ENCODE results near the gene SEMA7A.

SEMA7A gene

DNA sequence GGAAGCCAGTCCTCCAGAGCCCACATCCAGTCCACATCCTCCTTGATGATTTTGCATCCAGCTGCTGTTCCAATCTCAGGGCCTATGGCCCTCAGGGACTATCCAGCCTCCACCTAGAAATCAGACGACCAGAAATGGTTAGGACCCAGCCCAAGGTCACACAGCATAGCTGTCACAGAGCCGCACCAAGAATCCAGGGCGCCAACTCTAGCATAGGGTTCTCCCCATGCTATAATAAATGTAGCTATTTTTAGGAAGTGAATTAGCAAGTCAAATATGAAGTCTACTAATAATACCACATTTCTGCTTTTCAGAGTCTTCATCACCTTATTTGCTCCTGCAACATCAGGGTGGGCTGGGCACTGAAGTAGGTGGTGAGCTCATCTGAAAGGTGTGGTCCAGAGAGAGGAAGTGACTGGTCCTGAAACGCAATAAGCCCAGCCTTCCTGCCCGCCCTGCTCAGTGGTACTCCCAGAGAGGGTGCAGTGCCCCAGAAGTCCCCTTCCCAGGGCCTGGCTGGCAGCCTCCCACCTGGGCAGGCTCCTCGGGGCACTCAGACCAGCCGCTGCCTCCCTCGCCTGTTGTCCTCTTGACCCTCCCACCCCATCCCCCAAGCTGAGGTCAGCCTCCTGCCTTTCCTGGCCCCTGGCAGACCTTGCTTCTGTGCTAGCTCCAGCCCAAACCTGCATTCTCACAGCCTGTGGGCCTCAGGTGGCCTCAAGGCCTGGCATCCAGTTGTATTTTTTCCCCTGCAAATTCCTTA is 48.7 kb downstream of the SEMA7A start:
- peak; percentile 16 to 29 for DNase-seq

DNA sequence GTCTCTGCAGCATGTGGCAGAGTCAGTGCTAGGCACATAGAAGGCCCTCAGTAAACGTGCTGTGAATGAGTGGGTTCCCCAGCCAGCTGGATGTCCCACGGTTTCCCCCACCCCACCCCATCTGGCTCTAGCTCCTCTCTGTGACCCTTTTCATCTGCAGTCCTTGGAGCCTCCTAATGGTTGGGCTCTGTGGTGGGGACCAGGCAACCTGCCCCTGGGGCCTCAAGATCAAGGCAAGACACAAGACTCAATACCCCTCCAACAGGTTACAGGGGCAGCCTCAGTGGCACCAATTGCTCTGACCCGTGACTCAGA is 49.2 kb downstream of the SEMA7A start:
- DNase-seq = no peak

DNA sequence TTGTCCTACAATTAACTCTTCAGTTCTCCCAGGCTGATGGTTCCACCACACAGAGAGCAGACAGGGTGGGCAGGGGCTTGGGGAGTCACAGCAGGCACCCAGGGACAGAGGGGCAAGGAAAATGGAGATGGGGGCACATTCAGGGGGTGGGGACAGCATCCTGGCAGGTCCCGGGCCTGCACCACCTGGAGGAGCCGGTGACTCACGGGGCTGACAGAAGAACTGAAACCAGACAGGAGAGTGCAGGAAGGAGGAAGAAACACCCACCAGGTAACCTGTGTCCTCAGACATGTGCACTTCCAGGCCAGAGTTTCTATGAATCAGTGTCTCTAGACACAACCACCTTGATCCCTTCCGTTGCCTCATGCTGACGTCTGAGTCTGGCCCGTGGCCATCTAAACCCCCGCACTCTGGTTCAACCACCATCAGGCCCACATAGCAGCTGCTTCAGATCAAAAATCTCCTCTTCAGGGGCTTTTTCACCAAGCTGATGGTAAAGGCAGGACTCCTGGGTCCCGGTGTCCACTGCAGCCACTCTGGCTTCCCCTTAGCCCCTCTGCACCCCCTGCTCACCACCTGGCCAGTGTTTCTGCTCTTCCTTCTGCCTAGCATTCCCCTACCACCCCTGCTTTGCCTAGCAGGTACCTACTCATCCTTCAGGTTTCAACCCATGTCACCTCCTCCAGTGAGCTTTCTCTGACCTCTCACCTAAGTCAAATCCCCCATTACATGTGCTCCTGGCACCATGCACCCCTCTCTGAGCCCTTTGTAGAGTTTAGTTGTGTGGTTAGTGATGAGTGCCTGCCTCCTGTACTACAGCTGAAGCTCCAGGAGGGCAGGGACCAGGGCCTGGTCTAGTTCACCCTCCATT is 49.8 kb downstream of the SEMA7A start:
- no peak for DNase-seq

DNA sequence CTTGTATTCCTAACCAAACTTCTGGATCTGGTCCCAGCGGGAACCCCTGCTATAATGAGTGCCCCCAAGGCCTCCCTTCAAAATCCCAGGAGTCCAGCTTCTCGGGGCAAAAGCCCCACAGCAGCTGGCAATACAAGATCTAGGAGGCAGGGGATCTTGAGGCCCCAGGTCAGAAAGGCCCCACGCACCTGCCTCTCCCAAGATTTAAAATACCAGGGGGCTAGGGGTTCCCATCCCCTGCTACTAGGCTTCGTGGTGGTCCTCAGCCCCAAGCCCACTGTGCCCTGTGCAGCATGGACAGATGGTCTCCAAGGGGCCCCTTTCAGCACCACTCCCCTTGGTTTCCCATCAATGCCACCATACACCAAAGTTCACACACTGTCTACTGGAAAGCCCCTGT is 50.5 kb downstream of the SEMA7A start:
- no peak for DNase-seq

DNA sequence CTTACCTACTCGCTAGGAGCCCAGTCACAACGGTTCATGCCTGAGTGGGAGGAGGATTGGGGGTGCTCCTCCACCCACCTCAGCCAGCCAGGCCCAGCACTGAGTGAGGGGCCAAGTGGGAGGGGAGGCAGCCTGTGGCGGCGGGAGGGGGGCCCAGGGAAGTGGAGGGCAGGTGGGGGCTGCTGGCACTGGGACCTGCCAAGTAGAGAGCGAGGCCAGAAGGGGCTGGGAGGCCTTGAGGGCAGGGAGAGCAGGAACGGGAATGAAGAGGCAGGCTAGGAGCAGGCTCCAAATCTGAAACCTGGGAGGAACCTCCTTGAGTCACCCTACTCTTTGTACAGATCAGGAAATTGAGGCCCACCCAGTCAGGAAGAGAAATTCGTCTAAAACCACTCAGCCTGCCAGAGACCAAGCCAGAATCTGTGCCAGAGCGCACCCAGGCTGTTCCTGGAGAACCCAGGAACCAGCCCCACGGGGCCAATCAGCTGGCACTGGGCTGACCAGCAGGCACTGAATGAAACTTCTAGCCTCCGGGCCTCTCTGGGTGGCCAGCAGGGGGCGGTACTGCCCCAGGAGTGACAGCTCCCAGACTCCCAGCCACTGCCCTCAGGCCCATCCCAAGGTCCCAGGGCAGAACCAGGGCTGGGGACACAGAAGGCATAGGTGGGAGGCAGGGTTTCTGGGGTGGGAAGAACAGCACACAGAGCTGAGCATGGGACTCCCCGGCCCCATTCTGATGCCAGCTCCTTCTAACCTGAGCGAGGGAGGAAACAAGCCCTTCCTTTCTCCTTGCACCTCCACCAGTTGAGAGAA is 51.5 kb downstream of the SEMA7A start:
- peak; percentile 70 to 94 for DNase-seq

DNA sequence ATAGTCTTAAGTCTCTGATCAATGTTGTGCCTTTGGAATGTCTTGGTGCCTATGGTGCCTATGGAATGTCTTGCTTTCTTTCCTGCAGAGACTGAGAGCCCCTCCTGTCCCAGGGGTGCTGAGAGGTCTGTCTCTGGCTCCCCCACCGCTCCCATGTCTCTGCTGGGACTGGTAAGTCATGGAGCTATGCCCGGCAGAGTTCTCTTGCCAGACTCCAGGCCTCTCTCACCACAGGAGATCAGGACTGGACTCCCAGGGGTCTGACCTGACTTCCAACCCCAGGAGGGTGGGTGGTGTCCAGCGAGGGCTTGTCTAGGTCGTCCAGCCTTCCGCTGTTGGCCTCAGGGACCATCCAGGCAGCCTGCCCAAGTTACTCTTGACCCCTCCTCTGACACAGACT is 52.3 kb downstream of the SEMA7A start:
- DNase-seq = no peak

DNA sequence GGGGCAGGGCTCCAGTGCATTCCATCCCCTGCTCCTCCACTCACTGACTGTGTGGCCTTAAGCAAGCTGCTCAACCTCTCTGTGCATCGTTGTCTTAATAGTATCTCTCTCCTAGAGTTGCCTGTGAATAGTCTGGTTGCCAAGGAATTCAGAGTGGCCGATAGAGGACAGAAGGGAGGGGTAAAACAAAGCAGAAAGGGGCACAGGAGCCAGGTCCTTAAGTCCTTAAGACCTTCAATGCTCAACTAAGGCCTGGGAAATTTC is 52.6 kb downstream of the SEMA7A start:
- DNase-seq = no peak

DNA sequence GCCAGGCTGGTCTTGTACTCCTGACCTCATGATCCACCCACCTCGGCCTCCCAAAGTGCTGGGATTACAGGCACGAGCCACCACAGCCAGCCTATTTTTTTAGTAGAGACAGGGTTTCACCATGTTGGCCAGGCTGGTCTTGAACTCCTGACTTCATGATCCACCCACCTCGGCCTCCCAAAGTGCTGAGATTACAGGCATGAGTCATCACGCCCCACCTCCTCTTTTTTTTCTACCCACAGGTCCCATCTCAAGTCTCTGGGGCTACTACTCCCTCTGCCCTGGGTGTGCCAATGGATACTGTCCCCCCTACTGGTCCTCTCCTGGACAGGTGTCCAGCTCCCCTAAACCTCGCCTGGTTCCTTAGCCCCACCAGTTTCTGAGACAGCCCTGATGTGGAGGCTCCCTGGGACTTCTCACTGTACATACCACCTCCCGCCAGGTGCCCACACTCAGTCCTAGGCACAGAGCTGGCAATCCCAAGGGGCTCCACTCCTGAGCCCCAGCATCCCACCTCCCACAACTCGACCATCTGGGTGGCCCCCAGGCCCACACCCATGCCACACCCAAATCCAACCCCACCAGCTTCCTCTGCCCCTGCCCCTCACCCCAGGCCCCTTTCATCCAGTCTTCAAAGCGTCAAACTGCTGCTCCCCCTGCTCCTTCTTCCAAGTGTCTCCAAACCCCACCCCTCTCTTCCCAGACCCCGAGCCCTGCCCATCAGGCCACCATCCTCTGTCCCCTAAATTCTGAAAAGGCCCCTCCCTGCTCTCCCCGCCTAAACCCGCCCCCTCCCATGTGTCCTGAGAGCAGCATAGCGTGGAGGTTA is 53.2 kb downstream of the SEMA7A start:
- no peak for DNase-seq

DNA sequence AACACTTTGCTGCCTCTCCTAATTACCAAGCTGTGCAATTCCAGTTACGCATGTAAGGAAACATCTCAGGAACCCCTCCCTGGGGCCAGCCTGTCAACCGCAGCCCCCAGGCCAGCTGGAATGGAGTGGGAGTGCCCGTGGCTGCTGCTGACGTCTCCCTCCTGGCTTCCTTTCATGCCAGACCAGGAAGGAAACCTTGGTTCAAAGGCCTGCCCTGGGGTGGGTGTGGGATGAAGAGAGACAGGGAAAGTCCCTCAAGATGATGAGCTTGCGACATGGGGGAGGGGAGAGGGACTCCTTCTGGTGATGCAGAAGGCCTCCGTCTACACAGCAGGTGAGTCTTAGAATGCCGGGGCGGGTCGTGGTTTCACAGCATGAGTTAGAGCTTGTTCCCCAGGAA is 54.9 kb downstream of the SEMA7A start:
- peak; percentile 35 to 65 for DNase-seq

DNA sequence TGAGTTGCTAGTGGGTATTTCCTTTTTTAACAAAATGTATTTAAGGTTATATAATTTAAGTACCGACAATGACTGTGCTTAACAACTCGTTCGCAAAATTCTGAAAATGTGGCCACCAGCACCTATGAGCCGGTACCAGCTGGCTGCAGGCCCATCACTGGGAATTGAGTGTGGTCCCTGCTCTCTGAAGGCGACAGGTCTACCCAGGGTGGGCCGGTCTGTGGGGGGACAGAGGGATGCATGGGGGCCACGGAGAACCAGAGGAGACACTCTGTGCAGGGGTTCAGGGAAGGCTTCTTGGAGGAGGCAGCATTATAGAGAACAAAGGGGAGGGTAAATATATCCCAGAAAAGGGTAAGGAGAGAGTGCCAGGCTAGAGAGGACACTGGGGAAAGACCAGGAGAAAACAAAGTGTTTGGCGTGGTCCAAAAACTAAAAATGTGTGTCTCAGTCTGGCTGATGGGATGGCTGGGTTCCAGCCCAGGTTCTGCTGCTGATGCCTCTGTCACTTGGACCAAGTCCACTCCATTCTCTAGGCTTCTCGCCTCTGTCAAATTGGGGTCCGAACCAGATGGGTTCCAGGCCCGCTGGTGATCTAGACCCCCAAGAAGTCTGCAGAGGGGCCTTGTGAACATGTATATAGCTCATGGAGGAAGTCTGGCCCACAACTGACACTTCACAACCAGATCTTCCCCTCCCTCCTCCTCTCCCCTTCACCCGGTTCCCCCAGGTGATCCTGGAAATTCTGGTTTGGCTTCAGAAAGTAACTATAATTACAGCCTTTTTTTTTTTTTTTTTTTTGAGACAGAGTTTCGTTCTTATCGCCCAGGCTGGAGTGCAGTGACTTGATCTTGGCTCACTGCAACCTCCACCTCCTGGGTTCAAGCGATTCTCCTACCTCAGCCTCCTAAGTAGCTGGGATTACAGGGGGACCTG is 55.7 kb downstream of the SEMA7A start:
- DNase-seq = no peak

DNA sequence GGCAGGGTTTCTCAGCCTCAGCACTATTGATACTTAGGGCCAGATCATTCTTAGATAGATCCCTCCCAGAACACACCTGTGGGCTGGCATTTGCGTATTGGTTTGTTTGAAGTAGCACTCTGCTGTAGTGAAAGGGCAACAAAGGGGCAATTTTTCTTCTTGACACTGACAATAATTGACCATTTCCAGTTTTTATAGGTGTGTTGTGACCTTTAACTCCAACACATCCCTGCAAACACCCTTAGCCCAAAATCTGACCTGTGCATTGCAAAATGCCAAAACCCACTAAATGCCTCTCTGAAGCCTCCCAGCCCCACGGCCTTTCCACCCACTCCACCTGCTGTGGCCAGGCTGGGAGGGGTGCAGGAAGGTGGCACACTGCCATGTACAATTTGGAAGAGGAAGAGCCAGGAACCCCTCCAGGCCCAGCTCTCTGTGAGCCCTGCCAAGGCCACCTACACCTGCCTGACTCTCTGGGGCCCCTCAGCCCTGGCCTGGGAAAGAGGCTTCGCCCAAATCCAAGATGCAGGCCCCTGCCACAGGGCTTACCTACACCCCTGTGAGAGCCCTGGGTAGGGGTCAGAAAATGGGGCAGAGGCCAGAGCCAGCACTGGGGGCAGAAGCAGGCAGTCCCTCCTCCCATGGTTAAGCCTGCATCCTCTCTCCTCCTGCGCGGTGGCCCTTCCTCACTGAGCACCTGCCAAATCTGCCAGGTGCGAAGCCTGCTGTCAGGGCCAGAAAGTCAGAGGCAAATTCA is 56.8 kb downstream of the SEMA7A start:
- no peak for DNase-seq

DNA sequence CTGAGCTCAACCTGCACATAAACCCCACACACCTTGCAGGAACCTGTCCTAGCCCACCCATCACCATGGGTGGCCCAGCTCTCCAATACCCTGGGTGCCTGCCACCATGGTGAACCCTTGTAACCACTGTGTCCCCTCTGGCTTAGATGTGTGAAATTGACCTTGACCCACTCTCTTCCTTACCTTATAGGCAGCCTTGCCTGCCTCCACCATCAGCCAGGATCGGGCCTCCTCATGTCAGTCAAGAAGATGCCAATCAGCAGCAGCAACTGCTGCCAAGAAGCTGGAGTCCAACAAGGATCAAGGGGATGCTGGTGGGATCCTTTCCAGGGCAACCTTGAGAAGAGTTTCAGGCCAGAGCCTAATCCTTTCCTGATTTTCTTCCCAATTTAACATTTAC is 57.5 kb downstream of the SEMA7A start:
- no peak for DNase-seq

DNA sequence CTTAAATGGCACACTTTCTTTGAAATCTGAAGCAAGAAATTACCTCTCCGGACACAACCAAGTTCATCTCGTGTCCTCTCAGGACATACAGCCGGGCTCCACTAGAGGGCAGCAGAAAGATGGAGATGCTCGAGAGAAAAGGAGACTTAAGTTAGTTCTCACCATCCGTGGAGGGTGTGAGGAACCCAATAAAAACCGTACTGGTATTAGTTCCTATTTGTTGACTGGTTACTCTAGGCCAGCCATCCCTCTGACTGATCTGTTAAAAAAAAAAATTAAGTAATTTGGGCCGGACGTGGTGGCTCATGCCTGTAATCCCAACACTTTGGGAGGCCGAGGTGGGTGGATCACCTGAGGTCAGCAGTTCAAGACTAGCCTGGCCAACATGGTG is 58.5 kb downstream of the SEMA7A start:
- DNase-seq = peak; percentile 71 to 96

DNA sequence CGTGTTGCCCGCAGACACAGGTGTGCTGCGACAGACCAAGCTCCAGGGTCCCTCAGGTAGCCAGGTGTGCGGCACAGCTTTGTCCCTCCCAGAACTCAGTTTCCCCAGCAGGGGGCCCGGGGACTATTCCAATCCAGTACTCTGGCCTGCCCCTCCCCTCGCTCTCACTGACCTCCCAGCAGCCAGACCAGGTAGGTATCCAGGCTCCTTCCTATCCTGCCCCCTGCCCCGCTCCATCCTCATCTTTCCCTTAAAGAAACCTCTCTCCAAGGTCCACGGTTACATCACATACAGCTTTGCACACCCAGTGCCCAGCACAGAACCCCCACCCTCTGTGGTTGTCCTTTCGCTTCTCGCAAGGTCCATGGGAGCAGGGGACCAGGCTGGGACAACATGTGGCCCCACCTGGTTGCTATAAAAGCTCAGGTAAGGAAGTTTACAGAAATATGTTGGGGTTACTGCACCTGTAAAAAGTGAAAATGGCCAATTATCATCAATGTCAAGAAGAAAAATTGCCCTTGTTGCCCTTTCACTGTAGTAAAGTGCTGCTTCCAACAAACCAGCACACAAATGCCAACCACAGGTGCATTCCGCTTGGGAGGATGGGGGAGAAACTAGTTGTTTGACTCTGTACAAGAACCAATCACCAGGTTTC is 59.0 kb downstream of the SEMA7A start:
- DNase-seq = no peak

DNA sequence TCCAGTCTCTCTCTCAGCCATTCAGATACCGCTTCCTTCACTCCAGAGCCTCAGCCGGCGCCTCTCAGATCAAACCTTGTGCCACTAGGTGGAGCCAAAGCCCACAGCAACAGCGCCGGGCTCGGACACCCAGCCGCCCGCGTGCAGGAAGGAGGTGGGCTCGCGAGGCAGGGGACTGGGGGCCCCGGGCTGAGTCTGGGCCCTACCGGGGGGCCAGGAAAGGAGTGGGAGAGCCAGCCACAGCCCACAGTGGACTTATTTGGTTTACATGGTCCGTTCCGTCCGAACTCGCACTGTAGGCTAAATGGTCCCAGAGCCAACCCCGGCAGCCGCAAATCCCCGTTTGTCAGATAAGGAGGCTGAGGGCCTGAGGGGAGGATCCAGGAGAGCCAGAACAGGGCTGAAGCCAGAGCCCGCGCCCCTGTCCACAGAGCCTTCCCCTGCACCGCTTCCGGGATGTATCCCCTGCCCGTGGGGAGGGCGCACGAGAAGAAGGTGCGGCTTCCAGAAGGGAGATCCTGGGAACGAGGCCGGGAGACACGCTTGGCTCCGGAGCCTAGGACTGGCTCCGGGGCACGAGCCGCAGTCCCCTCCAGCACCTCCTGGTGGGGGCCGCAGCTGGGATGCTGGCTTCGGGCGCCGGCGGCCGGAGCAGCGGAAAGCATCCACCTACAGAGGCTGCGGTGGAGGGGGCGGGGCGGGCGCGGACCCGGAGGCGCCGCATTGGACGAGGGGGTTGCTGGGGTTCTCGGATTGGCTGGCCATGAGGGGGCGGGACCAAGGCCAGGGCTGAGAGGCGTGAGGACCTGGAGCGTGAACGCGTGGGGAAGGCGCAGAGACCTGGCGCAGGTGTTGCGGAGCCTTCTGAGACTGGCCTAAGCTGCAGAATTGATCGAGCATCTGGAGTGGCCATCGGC is 59.8 kb downstream of the SEMA7A start:
- peak; percentile 67 to 95 for DNase-seq

DNA sequence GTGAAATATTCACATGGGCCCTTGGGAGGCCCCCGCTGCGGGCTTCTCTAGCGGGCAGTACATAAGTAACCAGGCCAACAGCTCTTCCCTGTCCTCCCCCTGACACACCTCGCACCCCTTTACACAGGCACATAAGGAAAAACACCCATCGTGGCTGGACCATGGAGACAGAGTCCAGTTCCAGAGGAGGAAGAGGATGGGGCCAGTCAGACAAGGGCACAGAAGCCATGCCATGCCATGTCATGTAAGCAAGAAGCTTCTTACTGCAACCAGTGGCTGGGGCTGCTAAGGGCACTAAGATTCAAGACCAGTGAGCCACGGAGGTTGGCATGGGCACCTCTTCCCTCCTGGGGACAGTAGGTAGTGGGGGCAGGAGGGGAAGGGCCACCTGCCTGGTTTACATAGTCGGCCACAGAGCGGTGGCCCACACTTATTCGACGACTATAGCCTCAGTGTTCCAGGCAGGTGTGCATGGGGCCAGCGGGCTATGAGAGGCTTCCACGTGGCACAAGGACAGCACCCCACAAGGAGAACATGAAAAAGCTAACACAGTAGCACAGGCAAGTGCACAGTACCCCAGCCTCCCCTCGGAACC is 60.6 kb downstream of the SEMA7A start:
- no peak for DNase-seq

DNA sequence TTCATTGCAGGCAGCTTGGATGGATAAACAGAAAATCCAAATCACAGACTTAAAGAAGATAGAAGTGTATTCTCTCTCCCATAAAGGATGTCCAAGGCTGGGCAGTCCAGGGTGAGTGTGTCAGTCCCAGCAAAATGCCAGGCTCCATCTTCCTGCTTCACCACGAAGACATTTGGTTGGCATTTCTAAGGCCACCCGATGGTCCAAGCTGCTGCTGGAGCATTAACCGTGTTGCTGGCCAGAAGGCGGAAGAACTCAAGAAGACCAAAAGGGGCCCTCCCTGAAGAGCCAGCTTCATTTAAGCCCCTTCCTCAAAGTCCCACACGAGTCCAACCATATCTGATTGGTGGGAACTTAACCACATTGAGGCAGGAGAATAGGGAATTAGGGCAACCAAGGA is 63.3 kb downstream of the SEMA7A start:
- no peak for DNase-seq

DNA sequence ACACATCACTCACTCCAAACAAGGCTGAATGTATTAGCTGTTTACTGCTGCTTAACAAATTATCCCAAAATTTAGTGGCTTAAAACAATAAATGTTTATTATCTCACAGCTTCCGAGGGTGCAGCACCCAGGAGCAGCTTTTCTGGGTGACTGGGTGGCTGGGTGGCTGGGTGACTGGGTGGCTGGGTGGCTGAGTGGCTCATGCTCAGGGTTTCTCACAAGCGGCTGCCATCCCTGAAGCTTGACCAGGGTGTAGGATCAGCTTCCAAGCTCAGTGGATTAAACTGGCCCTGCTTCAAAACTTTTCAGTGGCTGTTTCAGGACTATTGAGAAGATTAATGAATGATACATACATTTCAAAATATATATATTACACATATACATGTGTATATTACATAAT is 64.0 kb downstream of the SEMA7A start:
- no peak for DNase-seq

All from inflammatory macrophage treated with lipopolysaccharide for 1 hour (primary cell).